Measurements from ENCODE around the gene TNS1.

Gene TNS1

DNA sequence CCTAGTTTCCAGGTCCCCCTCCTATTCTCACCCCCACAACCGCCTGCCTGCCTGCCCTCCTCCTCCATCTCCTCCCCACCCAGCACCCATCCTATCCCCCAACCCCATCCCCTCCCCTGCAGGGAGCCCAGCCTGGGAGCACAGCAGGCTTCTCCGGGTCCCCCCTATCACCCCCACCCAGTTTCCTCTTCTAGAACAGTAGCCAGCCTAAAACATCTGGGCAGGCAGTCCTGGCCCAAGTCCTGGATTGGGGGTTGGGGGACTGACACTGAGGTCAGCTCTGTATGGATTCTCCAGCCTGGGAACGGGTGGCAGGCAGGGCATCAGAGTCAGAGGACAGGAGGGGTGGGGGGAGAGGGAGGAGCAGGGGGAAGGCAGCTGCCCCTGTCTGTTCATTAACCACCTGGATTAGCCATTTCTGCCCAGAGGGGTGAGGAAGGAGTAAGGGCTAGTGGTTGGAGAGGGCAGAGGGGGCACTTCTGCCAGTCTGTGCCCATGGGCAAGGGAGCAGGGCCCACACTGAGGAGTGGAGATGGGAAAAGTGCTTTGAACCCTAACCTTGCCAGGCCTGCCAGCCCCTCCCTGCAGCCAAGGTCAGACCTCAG lies 60.0 kb downstream of the TNS1 start:
- DNase-seq (ENCODE audit: low spot score): no peak

GRCh38 chr2:217941886-217942728 lies 60.7 kb downstream of the TNS1 start:
- DNase-seq (ENCODE audit: low spot score): no peak

GRCh38 chr2:217941339-217941738 lies 61.5 kb downstream of the TNS1 start:
- DNase-seq (ENCODE audit: low spot score): no peak

DNA sequence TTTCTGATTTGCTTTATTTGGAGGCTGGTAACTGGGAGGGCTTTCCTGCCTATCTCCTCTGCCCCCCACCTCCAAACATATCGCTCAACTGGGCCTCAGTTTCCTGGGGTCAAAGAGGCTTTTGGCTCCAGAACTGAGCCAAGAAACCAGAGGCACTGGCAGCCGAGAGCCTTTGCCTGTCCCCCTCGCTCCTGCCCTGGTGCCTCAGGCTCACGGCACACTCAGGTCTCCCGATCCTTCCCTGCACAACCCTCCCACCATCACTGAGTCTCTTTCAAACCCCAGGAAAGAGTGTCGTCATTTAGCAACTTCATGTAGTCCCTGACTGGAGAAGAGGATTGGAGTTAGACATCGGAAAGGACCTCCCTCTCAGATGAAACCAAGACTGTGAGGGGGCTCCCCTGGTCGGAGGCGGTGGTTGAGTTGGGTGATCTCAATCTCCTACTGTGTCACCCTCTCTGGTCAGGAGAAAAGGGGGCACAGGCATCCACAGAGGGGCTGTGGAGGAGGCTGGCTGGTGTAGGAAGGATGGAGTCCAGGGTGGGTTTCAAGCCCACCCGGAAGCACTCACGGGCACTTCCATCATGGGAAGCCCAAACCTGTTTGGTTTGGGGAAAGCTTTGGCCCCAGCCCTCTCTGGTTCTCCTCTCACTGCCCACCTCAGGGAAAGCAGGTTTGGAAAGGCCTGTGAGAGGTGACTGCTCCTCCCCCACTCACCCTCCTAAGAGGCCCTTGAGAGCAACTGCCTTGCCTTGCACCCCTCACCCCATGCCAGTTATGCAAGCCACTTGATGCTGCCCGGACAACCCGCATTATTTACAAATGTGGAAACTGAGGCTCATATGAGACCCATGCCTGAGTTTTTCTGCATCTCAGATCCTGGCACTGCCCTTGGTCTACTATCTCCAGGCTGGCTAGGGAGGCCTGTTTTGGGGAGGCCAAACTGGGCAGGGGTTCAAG lies 62.3 kb downstream of the TNS1 start:
- no peak for DNase-seq (ENCODE audit: low spot score)

DNA sequence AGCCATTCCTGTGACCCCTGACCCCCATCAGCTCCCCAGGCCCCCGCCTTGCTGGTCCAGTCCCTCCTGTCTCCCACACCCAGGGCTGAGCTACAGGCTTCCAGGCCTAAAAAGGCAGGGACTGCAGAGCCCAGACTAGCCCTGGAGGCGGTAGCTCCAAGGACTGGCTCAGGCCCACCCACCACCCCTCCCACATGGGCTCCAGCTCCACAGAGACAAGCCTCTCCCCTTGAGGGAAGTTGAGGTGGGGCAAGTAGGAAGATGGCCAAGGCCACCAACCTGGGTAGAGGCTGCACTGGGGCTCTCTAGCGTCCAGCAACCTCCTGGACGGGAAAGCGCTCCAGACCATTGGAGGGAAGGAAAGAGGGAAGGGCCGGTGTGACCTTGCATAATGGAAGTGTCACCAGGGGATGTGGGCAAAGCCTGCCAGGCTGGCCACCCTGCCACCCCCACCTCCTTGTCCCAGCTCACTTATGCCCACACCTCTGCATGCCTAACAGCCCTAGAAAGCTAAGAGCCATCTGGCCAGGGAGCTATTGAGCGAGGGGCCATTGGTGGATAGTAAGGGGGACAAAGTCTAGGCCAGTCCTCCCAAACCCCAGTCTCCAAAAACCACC lies 63.1 kb downstream of the TNS1 start:
- DNase-seq (ENCODE audit: low spot score): no peak

- no peak for DNase-seq (ENCODE audit: low spot score)
Observed at GRCh38 chr2:217939220-217939619, 63.6 kb downstream of the TNS1 start.

- no peak for DNase-seq (ENCODE audit: low spot score)
Observed at GRCh38 chr2:217938036-217938435, 64.8 kb downstream of the TNS1 start.

- no peak for DNase-seq (ENCODE audit: low spot score)
Observed at GRCh38 chr2:217937446-217937845, 65.3 kb downstream of the TNS1 start.

GRCh38 chr2:217936952-217937351 lies 65.8 kb downstream of the TNS1 start:
- DNase-seq (ENCODE audit: low spot score): no peak

DNA sequence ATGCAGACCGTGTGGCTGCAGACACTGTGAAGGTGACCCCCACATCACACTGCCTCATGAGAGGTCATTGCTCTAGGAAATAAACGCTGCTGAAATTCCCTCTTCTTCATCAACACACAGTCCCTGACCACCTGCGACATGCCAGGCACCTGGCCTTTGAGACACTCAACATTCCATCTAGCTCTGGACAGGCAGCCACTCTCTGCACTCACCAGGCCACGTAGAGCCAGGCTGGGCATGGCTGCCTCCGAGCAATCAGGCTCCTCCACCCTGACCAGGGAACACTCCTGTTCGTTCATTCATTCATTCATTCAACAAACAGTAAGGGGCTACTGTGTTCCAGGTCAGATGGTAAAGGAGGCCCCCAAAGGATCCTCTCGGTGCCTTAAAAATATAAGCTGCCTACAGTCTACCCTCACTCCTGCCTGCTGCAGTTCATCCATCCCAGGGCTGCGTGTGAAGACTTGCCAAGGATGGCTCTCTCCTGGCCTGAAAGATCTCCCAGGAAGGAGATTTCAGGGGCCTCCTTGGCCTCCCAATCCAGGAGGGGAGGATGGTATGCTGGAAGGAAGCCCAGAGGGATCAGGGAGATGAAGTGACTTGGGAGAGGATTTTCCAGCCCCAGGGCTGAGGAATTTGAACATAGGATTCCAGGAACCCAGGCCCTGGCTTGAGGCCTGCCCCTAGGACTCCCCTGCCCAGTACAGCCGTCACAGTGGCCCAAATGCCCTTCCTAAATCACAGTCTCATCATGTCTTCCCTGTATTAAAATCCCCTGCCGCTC lies 66.7 kb downstream of the TNS1 start:
- DNase-seq (ENCODE audit: low spot score): peak; percentile 34

GRCh38 chr2:217935235-217935879 lies 67.4 kb downstream of the TNS1 start:
- peak; percentile 45 for DNase-seq (ENCODE audit: low spot score)

DNA sequence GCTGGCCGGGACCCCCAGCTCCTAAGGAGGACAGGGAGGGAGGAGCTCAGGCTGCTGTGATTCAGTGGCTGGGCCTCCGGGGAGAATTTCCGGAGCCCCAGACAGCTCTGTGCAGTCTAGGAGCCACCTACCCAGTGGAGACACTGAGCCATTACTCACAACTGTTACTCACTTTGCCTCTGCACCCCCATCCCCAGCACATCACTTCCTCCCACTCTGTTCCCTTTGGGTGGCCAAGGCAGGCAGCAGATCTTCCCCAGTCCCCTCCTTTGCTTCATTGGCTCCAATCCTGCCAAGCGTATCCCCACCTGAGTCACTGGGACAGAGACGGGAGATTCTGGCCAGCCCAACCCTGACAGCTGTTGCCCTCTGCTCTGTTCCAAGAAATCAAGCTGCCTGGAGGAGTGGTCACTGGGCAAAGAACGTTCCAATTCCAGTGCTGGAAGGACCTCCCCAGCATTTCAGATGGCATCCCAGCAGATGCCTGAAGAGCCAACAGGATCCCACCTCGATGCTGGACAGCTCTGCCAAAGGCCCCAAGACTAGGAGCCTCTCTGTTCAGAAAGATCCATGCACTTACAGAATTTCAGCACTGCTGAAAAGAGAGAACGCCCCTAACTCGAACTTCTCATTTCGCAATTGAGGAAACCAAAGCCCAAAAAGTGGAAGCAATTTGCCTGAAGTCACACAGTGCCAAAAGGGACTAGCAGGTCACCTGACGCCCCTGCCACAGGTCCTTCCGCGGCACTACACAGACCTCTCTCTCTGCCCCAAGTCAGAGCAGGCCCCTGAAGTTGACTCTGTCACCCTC lies 68.3 kb downstream of the TNS1 start:
- peak; percentile 87 for DNase-seq (ENCODE audit: low spot score)

- DNase-seq (ENCODE audit: low spot score): no peak
Observed at GRCh38 chr2:217933617-217933993, 69.2 kb downstream of the TNS1 start.

DNA sequence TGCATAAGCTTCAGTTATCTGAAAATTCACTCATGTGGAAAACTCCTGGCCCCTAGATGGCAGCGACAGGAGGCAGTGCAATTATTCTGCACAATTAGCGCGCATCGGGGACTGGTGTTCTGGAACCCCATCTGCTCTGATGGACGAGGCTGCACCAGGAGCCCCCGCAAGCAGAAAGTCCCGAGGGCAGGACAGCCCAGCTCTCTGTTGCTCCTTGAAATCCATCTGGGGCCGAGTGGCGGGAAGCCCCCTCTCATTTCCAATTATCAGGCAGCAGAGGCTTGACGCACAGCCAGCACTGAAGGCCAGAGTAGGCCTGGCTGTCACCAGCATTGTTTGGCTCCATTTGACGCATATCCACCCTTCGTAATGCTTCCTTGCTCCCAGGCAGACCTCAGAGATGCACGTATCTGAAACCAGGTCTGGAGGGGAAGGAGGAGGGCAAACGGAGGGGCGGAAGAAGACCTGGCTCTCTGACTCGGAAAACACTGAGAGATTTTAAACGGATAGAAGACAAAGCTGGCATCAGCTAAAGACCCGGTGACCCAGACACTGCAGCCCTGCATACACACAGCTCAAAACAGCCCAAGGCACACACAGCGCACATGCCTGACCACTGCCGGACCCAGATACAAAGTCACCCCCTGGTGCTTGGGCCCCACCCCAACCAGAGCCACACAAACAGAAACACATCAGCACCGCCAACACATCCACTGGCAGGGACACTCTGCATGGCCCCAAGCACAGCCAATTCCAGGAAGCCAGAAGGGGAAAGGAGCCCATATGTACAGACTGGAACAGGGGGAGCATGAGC lies 69.8 kb downstream of the TNS1 start:
- DNase-seq (ENCODE audit: low spot score): no peak

DNA sequence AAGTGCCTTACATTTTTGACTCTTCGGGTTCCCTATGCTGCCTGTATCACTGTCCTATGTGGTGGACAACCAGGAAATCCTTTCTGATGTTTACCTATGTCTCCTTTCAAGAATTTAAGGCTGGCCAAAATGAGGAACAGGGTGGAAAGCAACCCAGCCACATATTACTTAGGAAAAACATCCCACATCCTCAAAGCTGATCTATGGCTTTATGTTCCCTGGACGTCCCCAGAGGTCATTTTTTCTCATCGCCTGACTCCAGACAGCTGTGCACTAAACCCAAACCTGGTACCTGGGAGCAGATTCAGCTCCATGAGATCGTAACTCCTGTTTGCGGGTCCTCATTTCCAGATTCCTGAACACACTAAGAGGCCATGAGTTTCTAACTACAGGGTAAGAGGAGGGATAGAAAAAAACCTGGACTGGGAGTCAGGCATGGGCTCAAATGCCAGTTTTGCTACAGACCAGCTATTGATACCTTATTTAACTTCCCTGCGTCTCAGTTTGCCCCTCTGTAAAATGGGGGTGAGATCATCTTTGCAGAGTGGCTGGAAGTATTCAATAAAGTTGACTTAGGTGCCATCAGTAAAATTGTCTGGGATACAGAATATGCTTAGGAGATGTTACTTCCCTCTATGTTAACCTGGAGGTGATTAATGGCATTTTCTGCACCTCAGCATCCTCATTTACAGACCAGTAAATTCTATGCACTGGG lies 70.8 kb downstream of the TNS1 start:
- no peak for DNase-seq (ENCODE audit: low spot score)

- DNase-seq (ENCODE audit: low spot score): no peak
Observed at GRCh38 chr2:217930761-217931563, 71.8 kb downstream of the TNS1 start.

Measured in AG08396 (cell line).